CD14-positive monocyte (primary cell): Measurements from ENCODE around the gene GARNL3. TPM values are rescaled to one million over a fixed set of nuclear protein-coding genes. Genes with fewer than 3 reads are reported as not detected.

Experiments
- DNase-seq, 3 donors: peaks; one replicate each; pipeline ENCODE4 v3.0.0-alpha.2; 2011 to 2022
- H2AFZ ChIP-seq: 2 replicates; pipeline ENCODE4 v1.6.0; 2012; ENCODE audit warnings: mild to moderate bottlenecking, low read depth, low read length, inconsistent platforms; ENCODE audit not compliant: insufficient read depth, poor library complexity, severe bottlenecking
- H3K27ac ChIP-seq, 2 donors: 1 replicate in 1 of 2; 2 replicates in 1 of 2; pipeline ENCODE4 v1.5.1; 2012 to 2013; ENCODE audit warnings: low read length in 2 of 2, control low read depth in 1 of 2, inconsistent platforms in 1 of 2, low read depth in 1 of 2, mild to moderate bottlenecking in 1 of 2
- H3K27me3 ChIP-seq, 2 donors: one replicate each; pipeline versions ENCODE4 v1.6.0 to v1.6.1; 2011 to 2013; ENCODE audit warnings: low read length in 2 of 2; ENCODE audit not compliant: control insufficient read depth in 2 of 2, insufficient read depth in 2 of 2
- H3K36me3 ChIP-seq, 2 donors: replicated peaks in 1 of 2; 1 replicate in 1 of 2; 2 replicates in 1 of 2; pipeline versions ENCODE4 v1.5.1 to v1.6.1; 2012 to 2013; ENCODE audit warnings: low read length in 2 of 2, control low read depth in 1 of 2, inconsistent platforms in 1 of 2, mild to moderate bottlenecking in 1 of 2; ENCODE audit not compliant: insufficient read depth in 2 of 2, control insufficient read depth in 1 of 2
- H3K4me1 ChIP-seq, 2 donors: 1 replicate in 1 of 2; 2 replicates in 1 of 2; pipeline versions ENCODE4 v1.5.1 to v1.6.1; 2012 to 2013; ENCODE audit warnings: low read length in 2 of 2, control low read depth in 1 of 2, inconsistent platforms in 1 of 2, mild to moderate bottlenecking in 1 of 2, moderate library complexity in 1 of 2; ENCODE audit not compliant: insufficient read depth in 2 of 2, control insufficient read depth in 1 of 2
- H3K4me2 ChIP-seq: replicated peaks from 2 replicates; pipeline ENCODE3; 2012; ENCODE audit warnings: low read length, moderate library complexity, mild to moderate bottlenecking; ENCODE audit not compliant: poor library complexity, severe bottlenecking; ENCODE audit errors: extremely low read depth
- H3K4me3 ChIP-seq, 3 experiments: fragments of 200-600 bp in 1 of 3; sonication (generic) in 1 of 3; replicated peaks in 1 of 3; 1 replicate in 2 of 3; 2 replicates in 1 of 3; pipeline ENCODE4 v1.5.1; 2011 to 2013; ENCODE audit warnings: low read length in 3 of 3, mild to moderate bottlenecking in 3 of 3, control low read depth in 2 of 3, low read depth in 2 of 3, inconsistent platforms in 1 of 3, moderate library complexity in 1 of 3
- H3K79me2 ChIP-seq: 2 replicates; pipeline ENCODE4 v1.6.0; 2012; ENCODE audit warnings: mild to moderate bottlenecking, control low read depth, inconsistent platforms, low read length, moderate library complexity; ENCODE audit not compliant: insufficient read depth
- H3K9ac ChIP-seq: 2 replicates; pipeline ENCODE4 v1.6.0; 2017; ENCODE audit warnings: low read length, mild to moderate bottlenecking; ENCODE audit not compliant: insufficient read depth, poor library complexity, severe bottlenecking
- H3K9me3 ChIP-seq, 2 donors: replicated peaks in 1 of 2; 1 replicate in 1 of 2; 2 replicates in 1 of 2; pipeline versions ENCODE4 v1.5.1 to v1.6.1; 2012 to 2013; ENCODE audit warnings: low read length in 2 of 2, control low read depth in 1 of 2; ENCODE audit not compliant: control insufficient read depth in 1 of 2, insufficient read depth in 1 of 2
- H4K20me1 ChIP-seq: 2 replicates; pipeline ENCODE4 v1.6.0; 2012; ENCODE audit warnings: mild to moderate bottlenecking, low read length, control low read depth, moderate library complexity; ENCODE audit not compliant: insufficient read depth
- H3K27ac Mint-ChIP-seq, 7 donors: one replicate each; pipeline ENCODE4 v1.8.0; 2020; ENCODE audit warnings: mild to moderate bottlenecking in 7 of 7, mixed read lengths in 7 of 7, moderate library complexity in 6 of 7, inconsistent platforms in 2 of 7
- H3K27me3 Mint-ChIP-seq, 3 donors: one replicate each; pipeline ENCODE4 v1.8.0; 2021 to 2022; ENCODE audit warnings: low read depth in 3 of 3, mild to moderate bottlenecking in 3 of 3, mixed read lengths in 3 of 3, moderate library complexity in 3 of 3, inconsistent platforms in 1 of 3
- H3K36me3 Mint-ChIP-seq, 2 donors: one replicate each; pipeline ENCODE4 v1.8.0; 2020; ENCODE audit warnings: mixed read lengths in 2 of 2, inconsistent platforms in 1 of 2, mild to moderate bottlenecking in 1 of 2
- H3K4me1 Mint-ChIP-seq: one replicate; pipeline ENCODE4 v1.8.0; 2020; ENCODE audit warnings: mild to moderate bottlenecking, mixed read lengths
- H3K4me3 Mint-ChIP-seq, 2 donors: one replicate each; pipeline ENCODE4 v1.8.0; 2020; ENCODE audit warnings: mild to moderate bottlenecking in 2 of 2, mixed read lengths in 2 of 2, moderate library complexity in 1 of 2
- H3K9me3 Mint-ChIP-seq, 7 donors: one replicate each; pipeline ENCODE4 v1.8.0; 2020 to 2022; ENCODE audit warnings: mixed read lengths in 7 of 7, mild to moderate bottlenecking in 6 of 7, moderate library complexity in 6 of 7, inconsistent platforms in 2 of 7
- CTCF ChIP-seq: fragments of 200-600 bp; IDR thresholded peaks from one replicate; pipeline ENCODE4 v1.8.0; 2022; ENCODE audit warnings: antibody characterized with exemption, mild to moderate bottlenecking
- WGBS: methylation state at CpG from one replicate; pipeline ENCODE4 v1.1.5; 2013; ENCODE audit warnings: missing lambda C conversion rate; ENCODE audit not compliant: insufficient coverage; 5-methylcytosine and 5-hydroxymethylcytosine counted together
- intact Hi-C, 2 donors: fragments of 100-400 bp; cut with micrococcal nuclease; formaldehyde crosslinking; loops; one replicate each; pipeline versions ENCODE4 v1.15.0 to v1.15.1; 2023
- polyA plus RNA-seq, 3 donors: library from polyadenylated mRNA; depleted of rRNA in 1 of 3; unstranded in 2 of 3; stranded (reverse) in 1 of 3; fragments of 300-500 nt in 2 of 3; fragments of >200 nt in 1 of 3; fragmentation: Illumina TruSeq in 2 of 3; gene quantifications; 1 replicate in 2 of 3; 2 replicates in 1 of 3; pipeline ENCODE4 v1.2.3, GENCODE V29; 2012 to 2021

The GARNL3 gene
- polyA plus RNA-seq, 3 donors, result 0.39 to 1.5 (median 0.94) TPM

- DNase-seq, result no peak
- Mint-ChIP-seq H3K4me1 (peaks cover 14% of the 10 kb centered on the region), H3K9me3 (no peaks in the 10 kb centered on the region), H3K36me3 (no peaks in the 10 kb centered on the region), H3K27ac (no peak overlapping the region), H3K4me3 (no peak overlapping the region), H3K27me3 (peaks cover 0 to 2% (median 1%) of the 10 kb centered on the region in 3 donors)
- WGBS, result no CpG with 5 or more reads among the region's 2 CpGs
- no peak overlapping the region for H3K4me2 ChIP-seq
- H3K4me3 ChIP-seq, result no peak overlapping the region
- H3K4me1 ChIP-seq, result peaks cover 10 to 12% of the 10 kb centered on the region in 2 donors
- intact Hi-C loops, result no loop called here
- no peaks in the 10 kb centered on the region for H3K27me3 ChIP-seq
- no peak overlapping the region for H2AFZ ChIP-seq
- H3K27ac ChIP-seq, result no peak overlapping the region
- H3K9me3 ChIP-seq, result no peaks in the 10 kb centered on the region
- H3K9ac ChIP-seq, result no peak overlapping the region
- no peaks in the 10 kb centered on the region for H4K20me1 ChIP-seq
- no peaks in the 10 kb centered on the region for H3K36me3 ChIP-seq
- TF ChIP-seq CTCF, result no peak
- H3K79me2 ChIP-seq, result no peaks in the 10 kb centered on the region
Observed at GRCh38 chr9:127283917-127284497, 19.4 kb downstream of the GARNL3 start.

- H3K9me3 Mint-ChIP-seq, result no peaks in the 10 kb centered on the region
- TF ChIP-seq CTCF, result no peak
- no peaks in the 10 kb centered on the region for H3K27me3 ChIP-seq
- DNase-seq, result no peak
- no peak overlapping the region for H3K9ac ChIP-seq
- H3K79me2 ChIP-seq, result no peaks in the 10 kb centered on the region
- H3K27ac Mint-ChIP-seq, result no peak overlapping the region
- no peaks in the 10 kb centered on the region for H3K9me3 ChIP-seq
- no peaks in the 10 kb centered on the region for H3K36me3 ChIP-seq
- peaks cover 11 to 14% of the 10 kb centered on the region in 2 donors for H3K4me1 ChIP-seq
- intact Hi-C loops, result no loop called here
- peaks cover 0 to 2% (median under 1%) of the 10 kb centered on the region in 3 donors for H3K27me3 Mint-ChIP-seq
- H3K4me2 ChIP-seq, result no peak overlapping the region
- no peak overlapping the region for H3K4me3 Mint-ChIP-seq
- peaks cover 13% of the 10 kb centered on the region for H3K4me1 Mint-ChIP-seq
- no peaks in the 10 kb centered on the region for H3K36me3 Mint-ChIP-seq
- H3K4me3 ChIP-seq, result no peak overlapping the region
- no peak overlapping the region for H3K27ac ChIP-seq
- H2AFZ ChIP-seq, result no peak overlapping the region
- H4K20me1 ChIP-seq, result no peaks in the 10 kb centered on the region
Observed at GRCh38 chr9:127285965-127286364, 21.4 kb downstream of the GARNL3 start.
